ENCODE data around the gene SPG7.
A peak's percentile ranks its signal among the peaks of the same experiment; 100 is the strongest.

Gene SPG7

DNA sequence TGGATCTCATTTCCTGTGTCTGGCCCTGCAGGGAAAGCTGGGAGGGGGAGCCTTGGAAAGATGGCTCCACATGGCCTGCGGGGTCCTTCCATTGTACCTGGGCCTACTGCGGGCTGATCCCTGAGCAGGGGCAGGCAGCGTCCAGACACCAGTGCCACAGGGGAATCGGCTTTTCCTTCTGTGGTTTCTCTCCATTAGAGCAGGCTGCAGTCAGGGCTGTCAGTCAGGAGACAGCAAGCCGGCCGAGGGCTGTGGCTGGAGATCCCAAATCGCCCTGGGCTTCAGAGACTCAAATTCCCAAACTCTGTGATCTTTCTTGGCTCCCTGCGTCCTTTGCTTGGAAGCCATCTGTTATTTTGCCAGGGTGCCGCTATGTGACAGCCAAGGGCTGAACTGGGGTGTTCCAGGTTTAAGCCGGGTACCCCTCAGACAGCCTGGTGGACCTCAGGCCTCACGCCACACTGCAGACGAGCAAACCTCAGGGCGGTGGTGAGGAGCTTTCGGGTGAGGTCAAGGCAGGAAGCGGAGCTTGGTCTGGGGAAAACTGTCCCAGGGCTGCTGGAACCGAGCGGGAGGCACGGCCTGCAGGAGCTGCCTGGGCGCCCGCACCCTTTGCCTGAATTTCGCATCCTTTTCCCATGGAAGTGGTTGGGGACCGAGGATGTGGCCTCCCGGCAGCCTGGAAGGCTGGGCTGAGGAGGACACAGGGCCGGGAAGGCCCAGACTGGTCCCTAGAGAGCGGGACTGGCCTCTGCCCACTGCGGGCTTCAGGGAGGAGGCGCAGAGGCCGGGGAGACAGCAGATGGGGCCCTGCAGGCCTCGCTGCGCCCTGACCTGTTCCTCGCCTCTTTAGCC lies 65.8 kb downstream of the SPG7 start:
- H3K4me3 ChIP-seq (ENCODE audit: low read depth, low read length), result peak overlapping the region; percentile 20
- TF ChIP-seq, protein P1, sequence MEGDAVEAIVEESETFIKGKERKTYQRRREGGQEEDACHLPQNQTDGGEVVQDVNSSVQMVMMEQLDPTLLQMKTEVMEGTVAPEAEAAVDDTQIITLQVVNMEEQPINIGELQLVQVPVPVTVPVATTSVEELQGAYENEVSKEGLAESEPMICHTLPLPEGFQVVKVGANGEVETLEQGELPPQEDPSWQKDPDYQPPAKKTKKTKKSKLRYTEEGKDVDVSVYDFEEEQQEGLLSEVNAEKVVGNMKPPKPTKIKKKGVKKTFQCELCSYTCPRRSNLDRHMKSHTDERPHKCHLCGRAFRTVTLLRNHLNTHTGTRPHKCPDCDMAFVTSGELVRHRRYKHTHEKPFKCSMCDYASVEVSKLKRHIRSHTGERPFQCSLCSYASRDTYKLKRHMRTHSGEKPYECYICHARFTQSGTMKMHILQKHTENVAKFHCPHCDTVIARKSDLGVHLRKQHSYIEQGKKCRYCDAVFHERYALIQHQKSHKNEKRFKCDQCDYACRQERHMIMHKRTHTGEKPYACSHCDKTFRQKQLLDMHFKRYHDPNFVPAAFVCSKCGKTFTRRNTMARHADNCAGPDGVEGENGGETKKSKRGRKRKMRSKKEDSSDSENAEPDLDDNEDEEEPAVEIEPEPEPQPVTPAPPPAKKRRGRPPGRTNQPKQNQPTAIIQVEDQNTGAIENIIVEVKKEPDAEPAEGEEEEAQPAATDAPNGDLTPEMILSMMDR (IDR thresholded peaks at IDR 0.05; ENCODE audit: low read depth, low read length), result no peak
- in situ Hi-C loops (cut with HindIII; ENCODE audit: low sequenced_read_pairs), result no loop called here
- DNase-seq (ENCODE audit: low read depth, low spot score), result no peak

DNA sequence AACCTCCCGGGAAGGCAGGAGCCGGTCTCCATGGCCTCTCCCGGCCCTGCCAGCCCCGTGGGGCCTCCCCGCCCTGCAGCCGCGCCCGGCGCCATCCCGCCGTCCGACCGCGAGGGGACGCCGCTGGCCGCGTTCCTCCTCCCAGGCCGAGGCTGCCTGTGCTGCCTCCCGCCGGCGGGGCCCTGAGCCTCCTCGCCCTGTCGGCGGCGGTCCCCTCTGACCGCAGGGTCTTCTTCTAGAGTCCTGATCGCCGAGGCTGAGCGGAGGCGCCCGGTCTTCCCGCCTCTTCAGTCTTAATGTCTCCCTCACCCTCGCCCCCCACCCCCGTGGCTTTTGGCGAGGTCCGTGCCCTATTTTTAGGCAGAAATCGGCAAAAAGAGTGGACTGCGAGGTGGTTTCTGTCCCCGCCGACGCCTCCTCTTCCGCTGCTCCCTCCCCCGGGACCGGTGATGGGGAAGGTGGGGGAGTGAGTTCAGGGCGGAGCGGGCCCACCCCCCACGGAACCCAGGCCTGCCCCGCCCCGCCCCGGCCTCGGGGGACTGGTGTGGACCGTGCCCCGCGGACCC lies 66.6 kb downstream of the SPG7 start:
- in situ Hi-C loops (cut with HindIII; ENCODE audit: low sequenced_read_pairs), result no loop called here
- H3K4me3 ChIP-seq (ENCODE audit: low read depth, low read length), result peak overlapping the region; percentile 46
- TF ChIP-seq, protein P1 (IDR thresholded peaks at IDR 0.05; ENCODE audit: low read depth, low read length), result peak; percentile 75
- DNase-seq (ENCODE audit: low read depth, low spot score), result peak; percentile 72

DNA sequence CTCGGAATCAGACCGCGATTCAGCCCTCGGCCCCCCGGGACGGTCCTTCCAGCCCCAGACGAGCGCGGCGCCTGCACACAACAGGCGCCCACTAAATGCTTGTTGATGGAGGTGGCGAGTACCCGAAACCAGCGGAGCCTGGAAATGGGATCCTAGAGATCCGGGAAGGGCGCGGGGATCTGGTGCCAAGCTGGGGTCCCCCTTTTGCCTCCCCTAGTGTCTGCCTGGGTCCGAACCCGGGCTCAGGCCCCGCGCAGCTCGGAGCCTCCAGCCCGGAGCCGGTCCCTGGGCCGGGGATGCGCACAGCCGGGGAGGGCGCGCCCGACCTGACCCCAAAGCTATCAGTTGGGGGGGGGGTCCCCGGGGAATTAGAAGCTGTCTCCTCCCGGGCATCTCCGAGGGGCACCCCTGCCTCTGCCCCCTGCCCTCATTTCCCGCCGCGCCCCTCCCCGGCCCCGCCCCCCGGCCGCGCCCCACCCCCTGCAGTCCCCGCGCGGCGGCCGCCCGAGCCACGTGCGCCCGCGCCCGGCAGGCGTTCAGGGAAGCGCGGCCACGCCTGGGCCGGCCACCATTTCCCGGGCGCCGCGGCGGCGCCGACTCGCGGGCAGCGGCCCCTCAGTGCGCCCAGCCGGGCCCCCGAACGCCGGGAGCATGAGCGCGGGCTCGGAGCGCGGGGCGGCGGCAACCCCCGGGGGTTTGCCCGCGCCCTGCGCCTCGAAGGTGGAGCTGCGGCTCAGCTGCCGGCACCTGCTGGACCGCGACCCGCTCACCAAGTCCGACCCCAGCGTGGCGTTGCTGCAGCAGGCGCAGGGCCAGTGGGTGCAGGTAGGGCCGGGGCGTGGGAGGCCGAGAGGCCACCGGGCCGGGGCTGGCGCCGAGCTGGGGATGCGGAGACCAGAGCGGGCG lies 67.3 kb downstream of the SPG7 start, which contains the start of gene CPNE7:
CPNE7 (plus strand) TSS at position 512 of the 906 bp plus-strand sequence; CDS start at position 652, 140 bp downstream.
- peak; percentile 9 for DNase-seq (ENCODE audit: low read depth, low spot score)
- TF ChIP-seq, protein P1 (IDR thresholded peaks at IDR 0.05; ENCODE audit: low read depth, low read length), result no peak
- peak within 1 kb of the TSS; percentile 46 for H3K4me3 ChIP-seq (ENCODE audit: low read depth, low read length)
- in situ Hi-C loops (cut with HindIII; ENCODE audit: low sequenced_read_pairs), result no loop called here

DNA sequence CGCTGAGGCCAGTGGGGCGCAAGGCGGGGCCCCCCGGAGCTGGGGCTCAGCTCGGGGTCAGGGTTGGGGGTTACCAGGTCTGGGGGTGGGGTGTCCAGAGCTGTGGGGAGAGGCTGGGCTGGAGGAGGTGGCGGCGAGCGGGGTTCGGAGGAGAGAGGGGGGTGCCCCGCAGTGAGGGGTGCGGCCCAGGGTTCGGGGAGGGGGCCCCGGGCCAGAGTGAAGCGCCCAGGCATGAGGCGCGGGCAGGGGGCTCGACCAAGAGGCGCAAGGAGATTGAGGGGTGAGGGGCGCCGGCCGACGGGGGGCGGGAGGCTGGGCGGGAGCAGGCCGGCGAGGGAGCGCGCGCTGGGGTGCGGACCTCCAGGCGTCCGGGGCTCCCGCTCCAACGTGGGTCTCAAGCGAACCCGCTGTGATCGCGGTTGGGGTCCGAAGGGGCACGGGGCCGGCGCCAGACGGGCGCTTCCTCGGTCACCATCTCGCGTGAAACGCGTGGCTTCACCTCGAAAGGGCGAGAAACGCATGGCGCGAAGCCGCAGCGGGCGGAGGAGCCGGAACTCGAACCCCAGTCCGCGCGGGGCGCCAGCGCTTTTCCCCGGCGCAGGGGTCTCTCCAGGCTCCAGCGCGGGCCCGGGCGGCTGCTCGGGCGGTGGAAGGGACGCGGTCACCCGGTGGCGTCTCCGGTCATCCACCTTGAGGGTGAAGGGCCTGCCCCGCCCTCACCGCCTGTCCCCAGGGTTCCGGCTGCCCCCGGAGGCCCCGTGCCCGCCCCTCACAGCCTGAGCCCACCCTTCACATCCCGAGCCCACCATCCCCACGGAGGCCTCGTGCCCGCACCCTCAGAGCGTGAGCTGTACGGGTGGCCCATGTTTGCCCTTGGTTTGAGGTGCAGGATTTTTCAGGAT lies 68.2 kb downstream of the SPG7 start:
- peak overlapping the region; percentile 46 for H3K4me3 ChIP-seq (ENCODE audit: low read depth, low read length)
- TF ChIP-seq, protein P1 (IDR thresholded peaks at IDR 0.05; ENCODE audit: low read depth, low read length), result no peak
- in situ Hi-C loops (cut with HindIII; ENCODE audit: low sequenced_read_pairs), result no loop called here
- no peak for DNase-seq (ENCODE audit: low read depth, low spot score)

DNA sequence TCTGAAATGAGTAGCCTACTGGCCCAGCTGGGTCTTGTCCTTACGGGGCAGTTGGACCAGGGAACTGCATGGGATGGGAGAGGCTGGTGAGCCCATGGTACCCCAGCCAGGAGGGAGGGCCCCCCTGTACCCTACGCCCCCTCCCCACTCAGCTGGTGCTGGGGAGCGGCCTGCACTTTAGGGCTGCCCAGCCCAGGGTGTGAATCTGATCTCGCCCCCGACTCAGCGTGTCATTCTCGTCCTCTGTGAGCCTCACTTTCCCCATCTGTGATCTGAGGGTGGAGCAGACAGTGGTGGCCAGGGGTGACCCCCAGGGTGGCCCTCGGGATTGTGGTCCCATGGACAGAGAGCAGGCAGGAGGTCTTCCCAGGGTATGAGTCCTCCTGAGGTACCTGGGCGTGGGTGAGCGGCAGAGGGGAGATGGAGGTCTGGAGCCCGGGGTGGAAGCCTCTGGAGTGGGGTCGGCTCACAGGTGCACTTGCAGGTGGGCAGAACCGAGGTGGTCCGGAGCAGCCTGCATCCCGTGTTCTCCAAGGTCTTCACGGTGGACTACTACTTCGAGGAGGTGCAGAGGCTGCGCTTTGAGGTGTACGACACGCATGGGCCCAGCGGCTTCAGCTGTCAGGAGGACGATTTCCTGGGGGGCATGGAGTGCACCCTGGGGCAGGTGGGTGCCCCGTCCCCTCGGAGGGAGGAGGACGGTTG lies 69.0 kb downstream of the SPG7 start:
- in situ Hi-C loops (cut with HindIII; ENCODE audit: low sequenced_read_pairs), result no loop called here
- peak overlapping the region; percentile 46 for H3K4me3 ChIP-seq (ENCODE audit: low read depth, low read length)
- TF ChIP-seq, protein P1 (IDR thresholded peaks at IDR 0.05; ENCODE audit: low read depth, low read length), result no peak
- no peak for DNase-seq (ENCODE audit: low read depth, low spot score)

Measured in astrocyte of the spinal cord (primary cell).